ES-I3 (cell line): Measurements from ENCODE around the gene TMEM42.

Experiments used
- H3K36me3 ChIP-seq: 2 replicates; pipeline ENCODE4 v1.6.1; 2013; ENCODE audit warnings: mild to moderate bottlenecking, low read length, control low read depth, moderate library complexity; ENCODE audit not compliant: insufficient read depth
- H3K4me1 ChIP-seq: 2 replicates; pipeline ENCODE4 v1.6.1; 2013; ENCODE audit warnings: mild to moderate bottlenecking, control low read depth, low read length; ENCODE audit not compliant: insufficient read depth
- H3K9ac ChIP-seq: 2 replicates; pipeline ENCODE4 v1.6.1; 2013; ENCODE audit warnings: low read depth, mild to moderate bottlenecking, low read length, moderate library complexity
- H3K9me3 ChIP-seq: 2 replicates; pipeline ENCODE4 v1.6.1; 2013; ENCODE audit warnings: mild to moderate bottlenecking, low read length, moderate library complexity; ENCODE audit not compliant: control insufficient read depth, insufficient read depth

The TMEM42 gene

GRCh38 chr3:44910693-44911092 is 49.0 kb downstream of the TMEM42 start:
- no peaks in the 10 kb centered on the region; the same call in 1 of the 2 replicates for H3K36me3 ChIP-seq
- H3K9ac ChIP-seq = no peak overlapping the region
- H3K4me1 ChIP-seq = peaks cover 6% of the 10 kb centered on the region; the same call in 1 of the 2 replicates
- H3K9me3 ChIP-seq = peaks cover 9% of the 10 kb centered on the region; the same call in 1 of the 2 replicates

- Histone ChIP-seq H3K4me1 (peaks cover 6% of the 10 kb centered on the region; the same call in 1 of the 2 replicates), H3K36me3 (no peaks in the 10 kb centered on the region; the same call in 1 of the 2 replicates), H3K9me3 (peaks cover 4% of the 10 kb centered on the region; the same call in 1 of the 2 replicates), H3K9ac (no peak overlapping the region)
Measured at GRCh38 chr3:44913868-44914468, 52.3 kb downstream of the TMEM42 start.

- Histone ChIP-seq H3K9ac (no peak overlapping the region), H3K4me1 (peaks cover 6% of the 10 kb centered on the region; the same call in 1 of the 2 replicates), H3K36me3 (no peaks in the 10 kb centered on the region; the same call in 1 of the 2 replicates), H3K9me3 (no peaks in the 10 kb centered on the region)
Measured at GRCh38 chr3:44914936-44915335, 53.2 kb downstream of the TMEM42 start.
